Body of pancreas (tissue), 4 donors: ENCODE results near the gene IGSF6. TPM values are rescaled to one million over a fixed set of nuclear protein-coding genes. Genes with fewer than 3 reads are reported as not detected.

Experiments
- ATAC-seq: fragments of 150-250 bp; one replicate; pipeline ENCODE4 v1.9.1; 2016
- DNase-seq, 4 donors: peaks; one replicate each; pipeline ENCODE4 v3.0.0-alpha.2; 2019
- H3K27ac ChIP-seq, 4 donors: fragments of 200-600 bp; sonication (generic); 1 replicate in 3 of 4; 2 replicates in 1 of 4; pipeline versions ENCODE4 v1.5.1 to v1.6.1; 2016 to 2019; ENCODE audit warnings: mild to moderate bottlenecking in 1 of 4, mixed read lengths in 1 of 4, moderate library complexity in 1 of 4
- H3K27me3 ChIP-seq, 2 donors: fragments of 200-600 bp; sonication (generic); one replicate each; pipeline ENCODE4 v1.6.0; 2016; ENCODE audit warnings: mild to moderate bottlenecking in 1 of 2
- H3K36me3 ChIP-seq, 2 donors: fragments of 200-600 bp; sonication (generic); replicated peaks in 1 of 2; 2 replicates each; pipeline ENCODE4 v1.5.1; 2016; ENCODE audit warnings: low read depth in 2 of 2; ENCODE audit not compliant: insufficient read depth in 1 of 2
- H3K4me1 ChIP-seq: fragments of 200-600 bp; sonication (generic); one replicate; pipeline ENCODE4 v1.6.0; 2016
- H3K4me3 ChIP-seq, 2 donors: fragments of 200-600 bp; sonication (generic); 1 replicate in 1 of 2; 2 replicates in 1 of 2; pipeline ENCODE4 v1.5.1; 2016 to 2019
- H3K9me3 ChIP-seq, 3 donors: fragments of 200-600 bp; sonication (generic); 1 replicate in 2 of 3; 2 replicates in 1 of 3; pipeline ENCODE4 v1.5.1; 2016
- CTCF ChIP-seq, 7 experiments: fragments of 450-650 bp in 4 of 7; fragments of 200-600 bp in 3 of 7; sonication (generic) in 3 of 7; IDR thresholded peaks; one replicate each; pipeline ENCODE4 v1.5.1; 2016 to 2019; ENCODE audit warnings: antibody characterized with exemption in 7 of 7
- POLR2A ChIP-seq, 3 donors: fragments of 450-650 bp; IDR thresholded peaks; one replicate each; pipeline ENCODE4 v1.6.1; 2016; ENCODE audit warnings: antibody characterized with exemption in 3 of 3, mild to moderate bottlenecking in 2 of 3
- WGBS, 2 donors: methylation state at CpG; one replicate each; pipeline ENCODE4 v1.1.5; 2017; 5-methylcytosine and 5-hydroxymethylcytosine counted together
- intact Hi-C: fragments of 100-400 bp; cut with DNase I; formaldehyde crosslinking; loops from one replicate; pipeline ENCODE4 v1.15.1; 2023
- total RNA-seq, 2 donors: library from RNA; depleted of rRNA; stranded (reverse); fragments of >200 nt; gene quantifications; one replicate each; pipeline ENCODE4 v1.1.0, GENCODE V29; 2016

Gene IGSF6
- total RNA-seq, 2 donors from 2014 or later, result 1.3 TPM; not detected in 1

- no peak for ATAC-seq
- no peaks in the 10 kb centered on the region for H3K27me3 ChIP-seq
- H3K4me1 ChIP-seq, result no peaks in the 10 kb centered on the region
- H3K4me3 ChIP-seq, result no peak overlapping the region
- 84% methylated on average over 8 to 9 of the region's 9 CpGs for WGBS, 2 donors
- no peak overlapping the region for H3K27ac ChIP-seq
- no peak for DNase-seq
- no peaks in the 10 kb centered on the region for H3K36me3 ChIP-seq
- intact Hi-C loops, result no loop called here
- TF ChIP-seq POLR2A (IDR thresholded peaks at IDR 0.05), result no peak
- no peak for TF ChIP-seq CTCF (IDR thresholded peaks at IDR 0.05)
- H3K9me3 ChIP-seq, result no peaks in the 10 kb centered on the region
Measured at GRCh38 chr16:21647562-21648164, 4.7 kb downstream of the IGSF6 start.

- no peaks in the 10 kb centered on the region for H3K27me3 ChIP-seq
- H3K36me3 ChIP-seq, result no peaks in the 10 kb centered on the region
- TF ChIP-seq CTCF (IDR thresholded peaks at IDR 0.05), result no peak
- TF ChIP-seq POLR2A (IDR thresholded peaks at IDR 0.05), result no peak
- intact Hi-C loops, result no loop called here
- no peak overlapping the region for H3K4me3 ChIP-seq
- no peaks in the 10 kb centered on the region for H3K4me1 ChIP-seq
- H3K9me3 ChIP-seq, result no peaks in the 10 kb centered on the region
- 87% methylated on average over 18 of the region's 18 CpGs for WGBS, 2 donors
- DNase-seq (peak in 1 of 4 donors; percentile 20), ATAC-seq (no peak)
- no peak overlapping the region for H3K27ac ChIP-seq
Measured at GRCh38 chr16:21646721-21647561, 5.5 kb downstream of the IGSF6 start.

GRCh38 chr16:21646091-21646490, 6.3 kb downstream of the IGSF6 start:
- Histone ChIP-seq H3K4me1 (no peaks in the 10 kb centered on the region), H3K36me3 (no peaks in the 10 kb centered on the region), H3K27ac (peak overlapping the region in 1 of 4 donors; percentile 52), H3K9me3 (no peaks in the 10 kb centered on the region), H3K4me3 (no peak overlapping the region), H3K27me3 (no peaks in the 10 kb centered on the region)
- ATAC-seq, result no peak
- no peak for DNase-seq
- no peak for TF ChIP-seq POLR2A (IDR thresholded peaks at IDR 0.05)
- no peak for TF ChIP-seq CTCF (IDR thresholded peaks at IDR 0.05)
- WGBS, 2 donors, result 57 to 70% methylated on average over 5 of the region's 5 CpGs
- intact Hi-C loops, result no loop called here

- 69 to 90% methylated on average over 9 of the region's 9 CpGs for WGBS, 2 donors
- no peaks in the 10 kb centered on the region for H3K4me1 ChIP-seq
- H3K4me3 ChIP-seq, result no peak overlapping the region
- no peak for ATAC-seq
- no peaks in the 10 kb centered on the region for H3K27me3 ChIP-seq
- peak overlapping the region in 1 of 4 donors; percentile 52 for H3K27ac ChIP-seq
- no peaks in the 10 kb centered on the region for H3K9me3 ChIP-seq
- no peak for DNase-seq
- no peaks in the 10 kb centered on the region for H3K36me3 ChIP-seq
- intact Hi-C loops, result no loop called here
- no peak for TF ChIP-seq POLR2A (IDR thresholded peaks at IDR 0.05)
- TF ChIP-seq CTCF (IDR thresholded peaks at IDR 0.05), result no peak
Measured at GRCh38 chr16:21645261-21645721, 7.1 kb downstream of the IGSF6 start.
